ENCODE results near the gene BRAP. TPM values are rescaled to one million over a fixed set of nuclear protein-coding genes. Genes with fewer than 3 reads are reported as not detected.
"Not testable (repeated sequence)": the region's sequence is repeated elsewhere in the genome, so short reads cannot be mapped to it uniquely, and the experiment has no call there.

Gene BRAP
- total RNA-seq, 1 experiment from 2014 or later = 18.3 TPM

- no peak for TF ChIP-seq ZBTB43 (CRISPR knock-in tag; IDR thresholded peaks at IDR 0.05)
- TF ChIP-seq ATF6 (CRISPR knock-in tag; IDR thresholded peaks at IDR 0.05) = no peak
- no peak for TF ChIP-seq IRF2 (CRISPR knock-in tag; IDR thresholded peaks at IDR 0.05; ENCODE audit: borderline replicate concordance, low read depth)
Observed at GRCh38 chr12:111730420-111730819, 44.7 kb upstream of the BRAP start (continued).

GRCh38 chr12:111728795-111729194 lies 43.0 kb upstream of the BRAP start:
- 0 out of 2 replicates have a peak, but pooled peaks cover 6% of the 10 kb centered on the region for H3K9me3 Mint-ChIP-seq
- H3K27me3 Mint-ChIP-seq (ENCODE audit: low read depth) = no peaks in the 10 kb centered on the region
- DNase-seq (ENCODE audit: low spot score) (no peak), ATAC-seq (peak; percentile 32)
- ChIA-PET POLR2A (interaction anchor here (0.6 to 1.0 kb wide), 2 partner anchors 19 to 43 kb away, joined by 3 read pairs; partner anchors contain the start of genes ACAD10 and BRAP), CTCF (interaction anchor here (1.3 kb wide), 1 partner anchor 36 kb away, joined by 3 read pairs; no protein-coding TSS in a partner anchor)
- TF ChIP-seq ZNF512 (CRISPR knock-in tag; IDR thresholded peaks at IDR 0.05; ENCODE audit: borderline replicate concordance) = no peak
- no peak for TF ChIP-seq SMAD4 (CRISPR knock-in tag; IDR thresholded peaks at IDR 0.05)
- TF ChIP-seq GTF2I (CRISPR knock-in tag; conservative IDR thresholded peaks at IDR 0.05) = no peak
- TF ChIP-seq ZNF219 (CRISPR knock-in tag; IDR thresholded peaks at IDR 0.05; ENCODE audit: borderline replicate concordance) = no peak
- TF ChIP-seq MLX (CRISPR knock-in tag; IDR thresholded peaks at IDR 0.05) = no peak
- TF ChIP-seq SOX15 (CRISPR knock-in tag; IDR thresholded peaks at IDR 0.05) = no peak
- TF ChIP-seq ATF3 (CRISPR knock-in tag; conservative IDR thresholded peaks at IDR 0.05) = no peak
- no peak for TF ChIP-seq USF1 (CRISPR knock-in tag; IDR thresholded peaks at IDR 0.05)
- TF ChIP-seq PRDM15 (CRISPR knock-in tag; IDR thresholded peaks at IDR 0.05) = no peak
- TF ChIP-seq HMGA2 (CRISPR knock-in tag; IDR thresholded peaks at IDR 0.05) = no peak
- no peak for TF ChIP-seq ETV6 (CRISPR knock-in tag; IDR thresholded peaks at IDR 0.05)
- no peak for TF ChIP-seq HMGXB4 (CRISPR knock-in tag; IDR thresholded peaks at IDR 0.05)
- TF ChIP-seq TEAD1 (CRISPR knock-in tag; IDR thresholded peaks at IDR 0.05) = no peak
- no peak for TF ChIP-seq RORB (CRISPR knock-in tag; IDR thresholded peaks at IDR 0.05)
- TF ChIP-seq FOXK1 (CRISPR knock-in tag; IDR thresholded peaks at IDR 0.05) = no peak
- no peak for TF ChIP-seq KAT7 (CRISPR knock-in tag; IDR thresholded peaks at IDR 0.05; ENCODE audit: borderline replicate concordance)
- no peak for TF ChIP-seq NFATC4 (CRISPR knock-in tag; IDR thresholded peaks at IDR 0.05)
- no peak overlapping the region for H3K4me3 Mint-ChIP-seq
- no peak overlapping the region for H3K27ac Mint-ChIP-seq
- no peaks in the 10 kb centered on the region for H3K4me1 Mint-ChIP-seq
- H3K36me3 Mint-ChIP-seq = peaks cover 43% of the 10 kb centered on the region

GRCh38 chr12:111723646-111724360 lies 38.0 kb upstream of the BRAP start:
- H3K4me3 Mint-ChIP-seq; H3K9me3 Mint-ChIP-seq; H3K4me1 Mint-ChIP-seq; DNase-seq (ENCODE audit: low spot score); H3K27me3 Mint-ChIP-seq (ENCODE audit: low read depth); POLR2A ChIA-PET; CTCF ChIA-PET; H3K27ac Mint-ChIP-seq; ATAC-seq: not testable (repeated sequence)
- peaks cover 49% of the 10 kb centered on the region for H3K36me3 Mint-ChIP-seq

All from WTC11 (cell line).